ENCODE data around the gene RASSF8.

DNA sequence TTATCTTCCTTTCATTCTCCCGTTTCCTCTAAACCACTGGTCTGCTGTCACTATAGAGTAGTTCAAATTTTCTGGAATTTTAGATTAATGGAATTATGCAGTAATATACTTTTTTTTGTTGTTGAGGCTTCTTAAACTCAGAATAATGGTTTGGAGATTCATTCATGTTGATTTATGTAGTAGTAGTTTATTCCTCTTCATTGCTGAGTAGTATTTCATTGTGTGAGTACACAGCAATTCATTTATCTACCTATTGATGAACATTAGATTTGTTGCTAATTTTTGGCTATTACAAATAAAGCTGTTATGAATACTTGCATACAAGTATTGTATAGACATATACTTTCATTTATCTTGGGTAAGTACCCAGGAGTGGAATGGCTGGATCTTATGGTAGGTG, 7.2 kb downstream of the RASSF8 start:
- TF ChIP-seq, protein P1, sequence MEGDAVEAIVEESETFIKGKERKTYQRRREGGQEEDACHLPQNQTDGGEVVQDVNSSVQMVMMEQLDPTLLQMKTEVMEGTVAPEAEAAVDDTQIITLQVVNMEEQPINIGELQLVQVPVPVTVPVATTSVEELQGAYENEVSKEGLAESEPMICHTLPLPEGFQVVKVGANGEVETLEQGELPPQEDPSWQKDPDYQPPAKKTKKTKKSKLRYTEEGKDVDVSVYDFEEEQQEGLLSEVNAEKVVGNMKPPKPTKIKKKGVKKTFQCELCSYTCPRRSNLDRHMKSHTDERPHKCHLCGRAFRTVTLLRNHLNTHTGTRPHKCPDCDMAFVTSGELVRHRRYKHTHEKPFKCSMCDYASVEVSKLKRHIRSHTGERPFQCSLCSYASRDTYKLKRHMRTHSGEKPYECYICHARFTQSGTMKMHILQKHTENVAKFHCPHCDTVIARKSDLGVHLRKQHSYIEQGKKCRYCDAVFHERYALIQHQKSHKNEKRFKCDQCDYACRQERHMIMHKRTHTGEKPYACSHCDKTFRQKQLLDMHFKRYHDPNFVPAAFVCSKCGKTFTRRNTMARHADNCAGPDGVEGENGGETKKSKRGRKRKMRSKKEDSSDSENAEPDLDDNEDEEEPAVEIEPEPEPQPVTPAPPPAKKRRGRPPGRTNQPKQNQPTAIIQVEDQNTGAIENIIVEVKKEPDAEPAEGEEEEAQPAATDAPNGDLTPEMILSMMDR (IDR thresholded peaks at IDR 0.05 in 8 of 11, conservative IDR thresholded peaks at IDR 0.05 in 3 of 11), result no peak
- TF ChIP-seq POLR2AphosphoS5 (IDR thresholded peaks at IDR 0.05), result no peak

Data from spleen (tissue), 7 donors.